Heart left ventricle (tissue), 16 donors: Measurements from ENCODE around the gene TP53RK. TPM values are rescaled to one million over a fixed set of nuclear protein-coding genes. Genes with fewer than 3 reads are reported as not detected.
A peak's percentile ranks its signal among the peaks of the same experiment; 100 is the strongest.

Experiments
- ATAC-seq, 4 donors: fragments of 200-7000 bp; cut with Tn5 transposase; one replicate each; pipeline ENCODE4 v1.9.1; 2020 to 2022; ENCODE audit warnings: moderate library complexity in 4 of 4, mild to moderate bottlenecking in 3 of 4, moderate number of reproducible peaks in 1 of 4
- DNase-seq, 5 donors: peaks; one replicate each; pipeline ENCODE4 v3.0.0-alpha.2; 2020
- H3K27ac ChIP-seq, 12 donors: fragments of 200-600 bp; sonication (generic) in 4 of 12; one replicate each; pipeline versions ENCODE4 v1.5.0 to v1.8.0; 2016 to 2022; ENCODE audit warnings: mild to moderate bottlenecking in 2 of 12
- H3K27me3 ChIP-seq, 9 donors: fragments of 200-600 bp; sonication (generic) in 2 of 9; one replicate each; pipeline versions ENCODE4 v1.5.1 to v1.8.0; 2016 to 2022; ENCODE audit warnings: mild to moderate bottlenecking in 3 of 9
- H3K36me3 ChIP-seq, 9 donors: fragments of 200-600 bp; sonication (generic) in 2 of 9; one replicate each; pipeline versions ENCODE4 v1.5.0 to v1.8.0; 2018 to 2022; ENCODE audit warnings: mild to moderate bottlenecking in 2 of 9
- H3K4me1 ChIP-seq, 12 donors: fragments of 200-600 bp; sonication (generic) in 4 of 12; one replicate each; pipeline versions ENCODE4 v1.5.0 to v1.8.0; 2016 to 2022; ENCODE audit warnings: mild to moderate bottlenecking in 3 of 12
- H3K4me3 ChIP-seq, 12 donors: fragments of 200-600 bp; sonication (generic) in 4 of 12; one replicate each; pipeline versions ENCODE4 v1.5.0 to v1.8.0; 2017 to 2022; ENCODE audit warnings: mild to moderate bottlenecking in 9 of 12, moderate library complexity in 4 of 12
- H3K9me3 ChIP-seq, 12 donors: fragments of 200-600 bp; sonication (generic) in 4 of 12; one replicate each; pipeline versions ENCODE4 v1.5.0 to v1.8.0; 2016 to 2022; ENCODE audit warnings: mild to moderate bottlenecking in 1 of 12
- CTCF ChIP-seq, 12 donors: fragments of 200-600 bp; sonication (generic) in 4 of 12; IDR thresholded peaks; one replicate each; pipeline versions ENCODE4 v1.5.0 to v1.8.0; 2018 to 2022; ENCODE audit warnings: antibody characterized with exemption in 12 of 12, mild to moderate bottlenecking in 5 of 12
- POLR2A ChIP-seq, 2 donors: fragments of 450-650 bp; IDR thresholded peaks; one replicate each; pipeline ENCODE4 v1.6.1; 2017; ENCODE audit warnings: antibody characterized with exemption in 2 of 2, mild to moderate bottlenecking in 2 of 2, moderate library complexity in 2 of 2
- WGBS, 4 donors: extraction: QIAGEN DNeasy Blood & Tissue Kit in 2 of 4; methylation state at CpG; one replicate each; pipeline versions ENCODE4 v1.1.5 to v1.1.7; 2013 to 2018; 5-methylcytosine and 5-hydroxymethylcytosine counted together
- intact Hi-C, 10 donors: fragments of 100-400 bp; cut with DNase I; formaldehyde crosslinking; loops; one replicate each; pipeline versions ENCODE4 v1.11.1 to v1.14.2; 2022
- polyA plus RNA-seq, 2 donors: library from polyadenylated mRNA; stranded (reverse); fragments of 200-250 nt; gene quantifications; one replicate each; pipeline ENCODE4 v1.2.3, GENCODE V29; 2013
- total RNA-seq, 9 donors: library from RNA; depleted of rRNA in 2 of 9; stranded (reverse); fragments of >200 nt in 2 of 9; fragmentation: NEBNext Ultra II Directional in 3 of 9; extraction: Animal tissue kit (Norgen Biotek cat#: 25700) in 3 of 9; gene quantifications; one replicate each; pipeline versions ENCODE4 v1.1.0 to v1.2.4, GENCODE V29; 2016 to 2023
- donor health status: ischemic (EF 13 %, LVEDD 7.1; RV severe dilation, severe dysfunction).
- donor health status: healthy with polysubstance abuse.
- donor health status: DM: no; HTN: yes; CAD: no.
- donor health status: DM: no; HTN: no; CAD: no.
- donor health status: ischemic (EF 25% LVEDD 6.9; RV normal size, moderate dysfunction).
- donor health status: ischemic (EF 25% LVEDD 5.7; RV mildly dilated, moderate dysfunction).
- donor health status: healthy.
- donor health status: DM: yes; HTN: yes; CAD: no.
- donor health status: ischemic (EF 35%, LVEDD 5.7; RV mildly dilated, moderate dysfunction).
- donor health status: nonischemic (EF 11% LVEDD 7.7; RV severe dilation, severe dysfunction).
- donor health status: DM: yes; HTN: yes; CAD: no.
- donor health status: PGD.
- donor health status: ischemic (EF 29% LVEDD 5.4; RV normal size, mild dysfunction).
- donor health status: nonischemic (EF 23%, LVEDD 6.1; RV moderate dilation, normal function).

TP53RK gene
- total and polyA plus RNA-seq, 11 donors, result 5.0 to 10.8 (median 7.9) TPM

- Histone ChIP-seq H3K4me1 (peaks cover 0 to 4% (median 0%) of the 10 kb centered on the region in 12 donors), H3K27ac (no peak overlapping the region), H3K27me3 (no peaks in the 10 kb centered on the region), H3K36me3 (no peaks in the 10 kb centered on the region), H3K4me3 (no peak overlapping the region), H3K9me3 (no peaks in the 10 kb centered on the region)
- intact Hi-C loops, result no loop called here
- ATAC-seq (no peak), DNase-seq (no peak)
- WGBS, 4 donors, result 66 to 79% (median 73%) methylated on average over 5 of the region's 5 CpGs
- TF ChIP-seq POLR2A (IDR thresholded peaks at IDR 0.05), result no peak
- no peak for TF ChIP-seq CTCF (IDR thresholded peaks at IDR 0.05)
These were observed 46.3 kb downstream of the TP53RK start for GRCh38 chr20:46642969-46643343.

- H3K4me1 ChIP-seq, result peaks cover 0 to 4% (median 0%) of the 10 kb centered on the region in 12 donors
These were observed 46.8 kb downstream of the TP53RK start for GRCh38 chr20:46642265-46642968.

GRCh38 chr20:46641424-46641823 is 47.8 kb downstream of the TP53RK start:
- no peak overlapping the region for H3K4me3 ChIP-seq
- ATAC-seq (no peak), DNase-seq (no peak)
- no peak overlapping the region for H3K27ac ChIP-seq
- TF ChIP-seq POLR2A (IDR thresholded peaks at IDR 0.05), result no peak
- no peak for TF ChIP-seq CTCF (IDR thresholded peaks at IDR 0.05)
- intact Hi-C loops, result no loop called here
- no peaks in the 10 kb centered on the region for H3K27me3 ChIP-seq
- H3K36me3 ChIP-seq, result no peaks in the 10 kb centered on the region
- no peaks in the 10 kb centered on the region for H3K9me3 ChIP-seq
- peaks cover 0 to 4% (median 0%) of the 10 kb centered on the region in 12 donors for H3K4me1 ChIP-seq

More at GRCh38 chr20:46642265-46642968, 46.8 kb downstream of the TP53RK start:
- Histone ChIP-seq H3K36me3 (no peaks in the 10 kb centered on the region), H3K27me3 (no peaks in the 10 kb centered on the region), H3K27ac (no peak overlapping the region), H3K4me3 (no peak overlapping the region), H3K9me3 (no peaks in the 10 kb centered on the region)
- DNase-seq, result peak in 2 of 5 donors; percentile 30 to 38
- 69 to 76% (median 72%) methylated on average over 12 of the region's 12 CpGs for WGBS, 4 donors
- intact Hi-C loops, result no loop called here
- ATAC-seq, result peak in 3 of 4 donors; percentile 40 to 76 (median 45)
- TF ChIP-seq CTCF (IDR thresholded peaks at IDR 0.05), result no peak
- no peak for TF ChIP-seq POLR2A (IDR thresholded peaks at IDR 0.05)

GRCh38 chr20:46640536-46641311 is 48.5 kb downstream of the TP53RK start:
- WGBS, 4 donors, result 60 to 70% (median 64%) methylated on average over 14 of the region's 14 CpGs
- intact Hi-C loops, result no loop called here
- Histone ChIP-seq H3K36me3 (no peaks in the 10 kb centered on the region), H3K27me3 (no peaks in the 10 kb centered on the region), H3K27ac (no peak overlapping the region), H3K4me1 (peaks cover 0 to 4% (median 0%) of the 10 kb centered on the region in 12 donors), H3K4me3 (no peak overlapping the region), H3K9me3 (no peaks in the 10 kb centered on the region)
- ATAC-seq (no peak), DNase-seq (no peak)
- TF ChIP-seq POLR2A (IDR thresholded peaks at IDR 0.05), result no peak
- TF ChIP-seq CTCF (IDR thresholded peaks at IDR 0.05), result no peak
